ENCODE measurements around the gene DYNLT4. TPM values are rescaled to one million over a fixed set of nuclear protein-coding genes. Genes with fewer than 3 reads are reported as not detected.
"Not testable (repeated sequence)": the region's sequence is repeated elsewhere in the genome, so short reads cannot be mapped to it uniquely, and the experiment has no call there.

Gene DYNLT4
- total and polyA plus RNA-seq, 12 donors = 0.51 to 2.0 (median 0.71) TPM; not detected in 2

DNA sequence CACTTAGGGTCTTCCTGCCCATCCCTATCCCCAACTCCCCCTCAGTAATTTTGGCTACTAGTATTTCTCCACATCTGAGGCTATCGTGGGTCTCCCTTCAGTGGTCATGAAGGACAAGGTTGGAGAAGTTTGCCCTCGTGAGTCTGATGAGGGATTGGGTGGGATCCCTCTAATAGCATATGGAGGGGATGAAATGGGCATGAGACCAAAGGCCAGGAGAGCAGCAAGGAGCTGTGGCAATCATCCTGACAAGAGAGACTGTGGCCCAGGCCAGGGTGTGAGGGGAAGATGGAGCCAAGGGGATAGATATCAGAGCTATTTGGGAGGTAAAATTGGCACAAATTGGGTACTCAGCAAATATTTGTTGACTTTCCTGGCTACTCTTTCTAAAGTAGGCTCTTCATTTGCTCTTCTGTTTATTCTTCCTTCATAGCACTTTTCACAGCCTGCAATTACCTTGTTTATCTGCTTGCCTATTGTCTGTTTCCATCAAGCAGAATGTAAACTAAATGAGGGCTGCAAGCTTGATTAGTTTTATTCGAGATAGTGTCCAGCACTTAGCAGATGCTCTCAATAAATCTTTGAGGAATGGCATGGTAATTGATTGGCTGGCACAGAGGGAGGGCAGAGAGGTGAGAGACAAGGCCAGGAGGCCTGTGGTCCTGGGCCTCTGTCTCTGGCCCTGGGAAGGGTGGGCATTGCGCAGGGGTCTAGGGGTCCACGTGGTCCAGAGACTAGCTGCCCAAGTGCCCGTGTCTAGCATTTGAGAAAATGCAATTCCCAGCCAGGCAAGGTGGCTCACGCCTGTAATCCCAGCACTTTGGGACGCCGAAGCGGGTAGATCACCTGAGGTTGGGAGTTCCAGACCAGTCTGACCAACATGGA lies 8.4 kb downstream of the DYNLT4 start:
- DNase-seq (no peak), ATAC-seq (no peak)
- WGBS, 2 donors = 88 to 90% methylated on average over 10 of the region's 10 CpGs
- TF ChIP-seq, protein P1, sequence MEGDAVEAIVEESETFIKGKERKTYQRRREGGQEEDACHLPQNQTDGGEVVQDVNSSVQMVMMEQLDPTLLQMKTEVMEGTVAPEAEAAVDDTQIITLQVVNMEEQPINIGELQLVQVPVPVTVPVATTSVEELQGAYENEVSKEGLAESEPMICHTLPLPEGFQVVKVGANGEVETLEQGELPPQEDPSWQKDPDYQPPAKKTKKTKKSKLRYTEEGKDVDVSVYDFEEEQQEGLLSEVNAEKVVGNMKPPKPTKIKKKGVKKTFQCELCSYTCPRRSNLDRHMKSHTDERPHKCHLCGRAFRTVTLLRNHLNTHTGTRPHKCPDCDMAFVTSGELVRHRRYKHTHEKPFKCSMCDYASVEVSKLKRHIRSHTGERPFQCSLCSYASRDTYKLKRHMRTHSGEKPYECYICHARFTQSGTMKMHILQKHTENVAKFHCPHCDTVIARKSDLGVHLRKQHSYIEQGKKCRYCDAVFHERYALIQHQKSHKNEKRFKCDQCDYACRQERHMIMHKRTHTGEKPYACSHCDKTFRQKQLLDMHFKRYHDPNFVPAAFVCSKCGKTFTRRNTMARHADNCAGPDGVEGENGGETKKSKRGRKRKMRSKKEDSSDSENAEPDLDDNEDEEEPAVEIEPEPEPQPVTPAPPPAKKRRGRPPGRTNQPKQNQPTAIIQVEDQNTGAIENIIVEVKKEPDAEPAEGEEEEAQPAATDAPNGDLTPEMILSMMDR (IDR thresholded peaks at IDR 0.05) = no peak
- no peaks in the 10 kb centered on the region for H3K27me3 ChIP-seq
- peaks cover 11 to 38% (median 30%) of the 10 kb centered on the region in 9 donors for H3K4me1 ChIP-seq
- no peaks in the 10 kb centered on the region for H3K9me3 ChIP-seq
- H3K4me3 ChIP-seq = no peak overlapping the region
- H3K27ac ChIP-seq = peak overlapping the region in 8 of 10 donors; percentile 90 to 100 (median 96)
- peaks cover 0 to 17% (median 12%) of the 10 kb centered on the region in 9 donors for H3K36me3 ChIP-seq
- intact Hi-C loops (cut with DNase I) = loop anchor here in 5 of 10 donors (2.0 to 10.0 kb wide), 6 partner anchors 22 to 506 kb away; partner anchors contain the start of genes HECTD3 (in 3 of the 5) and UROD (in 3 of the 5)

DNA sequence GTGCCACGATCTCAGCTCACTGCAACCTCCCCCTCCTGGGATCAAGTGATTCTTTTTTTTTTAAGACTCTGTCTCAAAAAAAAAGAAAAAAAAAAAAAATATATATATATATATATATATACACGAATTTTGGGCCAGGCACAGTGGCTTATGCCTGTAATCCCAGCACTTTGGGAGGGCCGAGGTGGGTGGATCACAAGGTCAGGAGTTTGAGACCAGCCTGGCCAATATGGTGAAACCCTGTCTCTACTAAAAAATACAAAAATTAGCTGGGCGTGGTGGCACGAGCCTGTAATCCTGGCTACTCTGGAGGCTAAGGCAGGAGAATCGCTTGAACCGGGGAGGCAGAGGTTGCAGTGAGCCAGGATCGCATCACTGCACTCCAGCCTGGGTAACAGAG lies 9.3 kb downstream of the DYNLT4 start:
- H3K36me3 ChIP-seq, H3K27ac ChIP-seq, H3K4me3 ChIP-seq, H3K27me3 ChIP-seq, H3K9me3 ChIP-seq, ATAC-seq, DNase-seq: not testable (repeated sequence)
- intact Hi-C loops (cut with DNase I) = loop anchor here in 5 of 10 donors (2.0 to 10.0 kb wide), 6 partner anchors 23 to 507 kb away; partner anchors contain the start of genes HECTD3 (in 3 of the 5) and UROD (in 3 of the 5)
- 82 to 88% methylated on average over 8 of the region's 8 CpGs for WGBS, 2 donors
- peaks cover 9 to 30% (median 21%) of the 10 kb centered on the region in 9 donors for H3K4me1 ChIP-seq

DNA sequence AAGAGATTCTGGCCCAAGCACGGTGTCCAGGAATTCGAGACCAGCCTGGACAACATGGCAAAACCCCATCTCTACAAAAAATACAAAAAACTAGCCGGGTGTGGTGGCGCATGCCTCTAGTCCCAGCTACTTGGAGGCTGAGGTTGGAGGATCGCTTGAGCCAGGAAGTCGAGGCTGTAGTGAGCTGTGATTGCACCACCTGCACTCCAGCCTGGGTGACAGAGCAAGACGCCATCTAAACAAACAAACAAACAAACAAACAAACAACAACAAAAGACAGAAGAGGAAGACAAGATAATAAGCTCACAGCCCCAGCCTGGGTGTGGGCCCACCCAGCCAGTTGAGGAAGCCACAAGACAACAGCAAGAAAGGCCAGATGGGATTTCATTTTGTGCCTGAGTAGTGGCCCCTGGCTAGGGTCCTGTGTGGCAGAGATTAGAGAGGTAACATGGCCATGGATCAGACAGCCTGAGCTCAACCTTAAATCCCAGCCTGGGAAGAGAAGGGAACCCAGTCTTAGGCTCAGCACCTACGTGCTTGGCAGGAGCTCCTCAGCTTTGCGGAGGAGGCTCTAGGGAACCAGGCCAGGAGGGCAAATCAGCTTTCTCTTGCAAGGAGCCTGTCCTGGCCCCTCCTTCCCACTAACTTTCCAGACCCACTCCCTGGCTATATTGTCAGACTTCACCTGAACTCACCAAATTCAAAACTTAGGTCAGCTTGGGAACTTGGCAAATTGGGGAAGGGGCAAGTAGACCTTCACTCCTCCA lies 14.2 kb downstream of the DYNLT4 start:
- ATAC-seq = peak in 1 of 8 donors; percentile 15
- 93 to 94% methylated on average over 9 of the region's 9 CpGs for WGBS, 2 donors
- no peak for DNase-seq
- intact Hi-C loops (cut with DNase I) = loop anchor here in 7 of 10 donors (5.0 to 10.0 kb wide), 7 partner anchors 39 to 512 kb away; partner anchors contain the start of genes HECTD3 (in 3 of the 7) and UROD (in 3 of the 7)
- Histone ChIP-seq H3K4me1 (no peaks in the 10 kb centered on the region), H3K27ac (no peak overlapping the region), H3K27me3 (no peaks in the 10 kb centered on the region), H3K9me3 (no peaks in the 10 kb centered on the region), H3K4me3 (no peak overlapping the region), H3K36me3 (no peaks in the 10 kb centered on the region)
- TF ChIP-seq, protein P1 (IDR thresholded peaks at IDR 0.05) = no peak

DNA sequence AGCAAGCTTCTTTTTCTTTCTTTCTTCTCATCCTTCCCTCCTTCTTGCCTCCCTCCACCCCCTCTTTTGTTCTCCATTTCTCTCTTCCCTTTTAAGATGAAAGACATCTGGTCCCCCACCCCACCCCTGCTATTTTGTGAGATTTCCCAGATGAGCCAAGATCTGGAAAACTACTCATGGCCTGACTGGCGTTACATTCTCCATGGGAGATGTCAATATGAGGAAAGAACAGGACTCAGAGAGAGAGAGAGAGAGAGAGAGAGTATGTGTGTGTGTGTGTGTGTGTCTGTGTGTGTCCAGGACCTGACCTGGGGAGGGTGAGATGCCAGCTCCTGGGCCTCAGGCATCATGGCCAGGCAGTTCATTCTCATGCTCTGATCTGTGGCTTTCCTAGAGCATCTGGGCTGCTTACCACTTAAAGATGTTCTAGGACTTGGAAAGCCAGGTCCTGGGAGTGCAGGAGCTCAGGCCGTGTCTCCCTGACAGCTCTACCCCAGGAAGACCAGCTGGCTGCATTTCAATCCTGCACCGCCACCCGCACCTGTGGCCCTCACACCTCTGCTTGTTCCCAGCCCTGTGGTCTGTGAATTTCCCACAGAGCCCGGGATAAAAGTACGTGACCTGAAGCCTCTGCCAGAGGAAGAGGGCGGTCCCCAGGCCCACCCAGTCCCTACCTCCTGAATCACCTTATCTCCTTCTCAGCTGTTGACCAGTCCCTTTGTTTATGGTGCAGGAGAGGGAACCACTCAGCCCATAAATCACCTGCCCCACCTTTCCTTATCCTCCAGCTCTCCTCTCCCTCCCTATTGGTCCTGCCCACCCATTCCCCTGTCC lies 16.0 kb downstream of the DYNLT4 start:
- no peak overlapping the region for H3K27ac ChIP-seq
- TF ChIP-seq, protein P1 (IDR thresholded peaks at IDR 0.05) = no peak
- ATAC-seq (no peak), DNase-seq (no peak)
- H3K27me3 ChIP-seq = no peaks in the 10 kb centered on the region
- H3K36me3 ChIP-seq = no peaks in the 10 kb centered on the region
- intact Hi-C loops (cut with DNase I) = loop anchor here in 7 of 10 donors (5.0 to 10.0 kb wide), 7 partner anchors 41 to 514 kb away; partner anchors contain the start of genes HECTD3 (in 3 of the 7) and UROD (in 3 of the 7)
- peaks cover 0 to 6% (median 4%) of the 10 kb centered on the region in 9 donors for H3K4me1 ChIP-seq
- 63 to 71% methylated on average over 7 of the region's 7 CpGs for WGBS, 2 donors
- H3K4me3 ChIP-seq = no peak overlapping the region
- no peaks in the 10 kb centered on the region for H3K9me3 ChIP-seq

Data from heart right ventricle (tissue), 16 donors.